ENCODE data around the gene TMED5. TPM values are rescaled to one million over a fixed set of nuclear protein-coding genes. Genes with fewer than 3 reads are reported as not detected.
"Not testable (repeated sequence)": the region's sequence is repeated elsewhere in the genome, so short reads cannot be mapped to it uniquely, and the experiment has no call there.

The TMED5 gene
- total RNA-seq, 4 donors from 2014 or later: 15.0 to 97.3 (median 43.3) TPM

- Histone ChIP-seq H3K36me3 (no peaks in the 10 kb centered on the region), H3K4me3 (no peak overlapping the region), H3K9me3 (no peaks in the 10 kb centered on the region), H3K27ac (no peak overlapping the region), H3K4me1 (peaks cover 6 to 40% (median 12%) of the 10 kb centered on the region in 4 donors), H3K27me3 (no peaks in the 10 kb centered on the region)
- WGBS, 2 donors (ENCODE audit: low coverage in 1 of 2): 53 to 80% methylated on average over 1 of the region's 1 CpG
- in situ Hi-C loops (cut with MboI; ENCODE audit: low pct_ligation_motif_present in 1 of 4, low pct_unique_long_range_greater_than_20kb in 1 of 4, low sequenced_read_pairs in 3 of 4) (no loop called here), intact Hi-C loops (cut with DNase I; ENCODE audit: low total_unique reads) (no loop called here)
- TF ChIP-seq CTCF (IDR thresholded peaks at IDR 0.05): no peak
- TF ChIP-seq POLR2A (IDR thresholded peaks at IDR 0.05): no peak
- TF ChIP-seq POLR2AphosphoS5 (IDR thresholded peaks at IDR 0.05): no peak
- no peak for TF ChIP-seq EP300 (IDR thresholded peaks at IDR 0.05; ENCODE audit: low read depth)
- DNase-seq: no peak
Measured at GRCh38 chr1:93172778-93173177, 7.4 kb downstream of the TMED5 start.

GRCh38 chr1:93171549-93172034 is 8.6 kb downstream of the TMED5 start:
- WGBS, 2 donors (ENCODE audit: low coverage in 1 of 2): 11 to 37% methylated on average over 1 of the region's 1 CpG
- intact Hi-C loops (cut with DNase I; ENCODE audit: low total_unique reads): no loop called here

GRCh38 chr1:93170141-93170678 is 10.0 kb downstream of the TMED5 start:
- intact Hi-C loops (cut with DNase I; ENCODE audit: low total_unique reads); in situ Hi-C loops (cut with MboI; ENCODE audit: low pct_ligation_motif_present in 1 of 4, low pct_unique_long_range_greater_than_20kb in 1 of 4, low sequenced_read_pairs in 3 of 4): not testable (repeated sequence)
- 98% methylated on average over 13 of the region's 36 CpGs; no CpG with 5 or more reads in 1 of the 2 donors for WGBS, 2 donors (ENCODE audit: low coverage in 1 of 2)

More at GRCh38 chr1:93171549-93172034, 8.6 kb downstream of the TMED5 start:
- H3K27me3 ChIP-seq: no peaks in the 10 kb centered on the region
- H3K4me1 ChIP-seq: peaks cover 4 to 29% (median 8%) of the 10 kb centered on the region in 4 donors
- H3K9me3 ChIP-seq: peaks cover 0 to 5% of the 10 kb centered on the region in 2 donors
- TF ChIP-seq POLR2A (IDR thresholded peaks at IDR 0.05) (no peak), EP300 (IDR thresholded peaks at IDR 0.05; ENCODE audit: low read depth) (no peak)
- no peak overlapping the region for H3K27ac ChIP-seq
- no peak for DNase-seq
- in situ Hi-C loops (cut with MboI; ENCODE audit: low pct_ligation_motif_present in 1 of 4, low pct_unique_long_range_greater_than_20kb in 1 of 4, low sequenced_read_pairs in 3 of 4): no loop called here
- H3K36me3 ChIP-seq: no peaks in the 10 kb centered on the region
- H3K4me3 ChIP-seq: no peak overlapping the region

GRCh38 chr1:93167006-93167405 is 13.2 kb downstream of the TMED5 start:
- Histone ChIP-seq H3K27me3 (no peaks in the 10 kb centered on the region), H3K36me3 (no peaks in the 10 kb centered on the region), H3K9me3 (peaks cover 0 to 5% of the 10 kb centered on the region in 2 donors), H3K4me3 (no peak overlapping the region), H3K4me1 (peaks cover 0 to 9% (median 3%) of the 10 kb centered on the region in 4 donors), H3K27ac (no peak overlapping the region)
- TF ChIP-seq POLR2A (IDR thresholded peaks at IDR 0.05) (no peak), EP300 (IDR thresholded peaks at IDR 0.05; ENCODE audit: low read depth) (no peak), CTCF (IDR thresholded peaks at IDR 0.05) (no peak), POLR2AphosphoS5 (IDR thresholded peaks at IDR 0.05) (no peak)
- in situ Hi-C loops (cut with MboI; ENCODE audit: low pct_ligation_motif_present in 1 of 4, low pct_unique_long_range_greater_than_20kb in 1 of 4, low sequenced_read_pairs in 3 of 4): no loop called here
- DNase-seq: no peak
- intact Hi-C loops (cut with DNase I; ENCODE audit: low total_unique reads): no loop called here

More at GRCh38 chr1:93170141-93170678, 10.0 kb downstream of the TMED5 start:
- H3K27me3 ChIP-seq, H3K4me3 ChIP-seq, H3K27ac ChIP-seq, H3K36me3 ChIP-seq, H3K9me3 ChIP-seq, DNase-seq: not testable (repeated sequence)
- peaks cover 4 to 28% (median 8%) of the 10 kb centered on the region in 4 donors for H3K4me1 ChIP-seq

GRCh38 chr1:93165895-93166294 is 14.3 kb downstream of the TMED5 start:
- H3K27me3 ChIP-seq; in situ Hi-C loops (cut with MboI; ENCODE audit: low pct_ligation_motif_present in 1 of 4, low pct_unique_long_range_greater_than_20kb in 1 of 4, low sequenced_read_pairs in 3 of 4); H3K9me3 ChIP-seq; H3K27ac ChIP-seq; DNase-seq; H3K4me1 ChIP-seq; H3K36me3 ChIP-seq; intact Hi-C loops (cut with DNase I; ENCODE audit: low total_unique reads); H3K4me3 ChIP-seq: not testable (repeated sequence)
- WGBS, 2 donors (ENCODE audit: low coverage in 1 of 2): 100% methylated on average over 1 of the region's 1 CpG

Measured in transverse colon (tissue), 4 donors.